NCI-H748 (cell line): ENCODE results near the gene DLEU7.

Source experiments
- DNase-seq: peaks from one replicate; lab custom pipeline; 2025; ENCODE audit not compliant: unreplicated experiment; lab: John Stamatoyannopoulos, UW

Gene DLEU7

GRCh38 chr13:50844084-50844875, 788 bp upstream of the DLEU7 start:
- DNase-seq = no peak

DNA sequence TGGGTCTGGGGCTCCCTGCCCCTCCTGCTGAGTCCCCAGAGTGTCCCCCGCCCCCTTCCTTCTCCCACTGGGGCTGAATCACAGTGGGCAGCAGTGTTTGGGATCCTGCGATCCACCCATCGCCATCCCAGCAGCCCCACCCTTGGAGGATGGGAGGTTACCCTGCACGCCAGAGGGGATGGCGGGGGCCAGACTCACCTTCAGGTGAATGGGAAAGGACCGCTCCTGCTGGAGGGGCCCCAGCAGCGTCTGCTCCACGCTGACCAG, 569 bp downstream of the DLEU7 start:
- DNase-seq = no peak

GRCh38 chr13:50842251-50842989, 1.1 kb downstream of the DLEU7 start:
- DNase-seq = no peak

DNA sequence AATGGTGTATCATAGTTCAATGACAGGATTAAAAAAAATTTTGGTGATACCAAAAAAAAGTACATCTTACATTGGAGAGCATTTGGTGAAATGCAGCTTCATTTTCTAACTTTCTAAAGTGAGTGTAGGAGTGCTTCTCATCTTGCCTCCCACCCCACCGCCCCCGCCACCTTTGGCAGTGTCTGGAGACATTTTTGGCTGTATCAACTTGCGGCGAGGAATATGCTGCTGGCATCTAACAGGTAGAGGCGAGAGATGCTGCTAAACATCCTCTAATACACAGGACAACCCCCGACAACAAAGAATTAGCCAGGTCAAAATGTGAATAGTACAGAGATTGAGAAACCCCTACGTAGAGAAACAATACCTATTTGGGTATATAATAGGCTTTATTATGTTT, 1.7 kb downstream of the DLEU7 start:
- no peak for DNase-seq

DNA sequence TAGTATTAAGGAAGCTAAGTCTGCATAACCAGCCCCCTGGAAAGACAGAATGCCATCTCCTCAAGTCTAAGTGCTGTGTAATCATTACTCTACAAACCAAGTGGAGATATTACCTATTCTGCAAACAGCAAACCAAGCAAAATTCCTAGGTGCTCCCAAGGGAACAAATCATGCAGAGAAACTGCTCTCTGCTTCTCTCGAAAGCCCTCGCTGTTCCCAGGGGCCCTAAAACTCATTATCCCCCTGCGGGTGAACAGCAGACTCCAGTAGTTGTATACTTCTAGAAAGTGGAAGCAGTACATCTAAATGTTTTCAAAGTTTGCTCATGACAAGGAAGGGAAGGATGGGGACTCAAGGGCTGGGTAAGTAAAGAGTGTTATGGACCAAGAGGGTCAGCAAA, 3.2 kb downstream of the DLEU7 start:
- no peak for DNase-seq

DNA sequence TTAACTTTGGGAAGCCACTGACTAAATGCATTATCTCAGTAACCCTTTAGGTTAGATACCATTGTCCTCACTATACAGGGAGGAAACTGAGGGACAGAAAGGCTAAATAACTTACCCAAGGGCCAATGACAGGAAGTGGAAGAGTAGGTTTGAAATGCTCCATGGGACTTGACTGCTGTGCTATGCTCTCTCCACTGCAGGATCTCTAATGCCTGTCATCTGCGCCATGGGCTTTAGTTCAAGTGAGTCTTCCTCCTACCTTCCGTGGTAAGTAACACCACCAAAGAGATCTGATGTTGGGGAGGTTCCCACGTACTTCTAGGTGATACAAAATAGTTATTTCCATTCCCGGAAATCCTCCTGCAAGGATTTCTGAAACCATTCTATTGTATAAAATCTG, 3.7 kb downstream of the DLEU7 start:
- DNase-seq = no peak

GRCh38 chr13:50838701-50839100, 4.8 kb downstream of the DLEU7 start:
- DNase-seq = no peak

GRCh38 chr13:50838031-50838430, 5.5 kb downstream of the DLEU7 start:
- no peak for DNase-seq

DNA sequence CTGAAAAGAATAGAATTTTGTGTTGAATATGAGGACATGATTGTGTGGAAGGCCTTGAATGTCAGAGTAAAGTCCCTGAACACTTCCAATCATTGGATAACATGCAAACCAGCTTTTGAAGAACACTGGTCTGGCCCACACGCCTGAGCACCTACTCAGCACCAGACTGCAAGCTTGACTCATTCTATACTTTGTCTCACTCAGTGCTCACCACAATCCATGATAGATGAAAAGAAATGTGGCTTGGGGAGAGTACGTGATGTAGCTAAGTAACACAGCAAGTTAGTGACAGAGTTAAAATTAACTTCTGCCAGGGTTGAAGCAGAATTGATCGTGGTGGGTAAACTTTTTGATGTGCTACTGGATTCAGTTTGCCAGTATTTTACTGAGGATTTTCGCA, 12.0 kb downstream of the DLEU7 start:
- no peak for DNase-seq

- DNase-seq = no peak
These were observed 13.6 kb downstream of the DLEU7 start for GRCh38 chr13:50829896-50830295.

DNA sequence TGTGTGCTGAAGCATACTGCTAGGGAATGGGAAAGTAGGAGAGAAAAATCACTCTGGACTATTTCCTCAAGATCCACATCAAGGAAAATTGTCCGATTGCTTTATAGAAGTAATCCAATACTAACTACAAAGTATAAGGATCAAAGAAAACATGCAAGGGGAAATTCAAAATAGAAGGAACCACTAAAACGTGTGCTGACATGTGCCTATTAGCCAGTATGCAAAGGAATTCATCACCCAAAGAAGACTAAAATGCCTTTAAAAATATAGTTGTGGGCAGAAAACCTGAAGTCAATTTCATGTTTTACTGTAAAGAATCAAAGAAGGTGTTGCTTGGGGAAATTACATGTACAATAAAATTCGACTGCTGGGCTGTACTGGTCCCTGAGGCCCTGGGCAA, 14.3 kb downstream of the DLEU7 start:
- no peak for DNase-seq

DNA sequence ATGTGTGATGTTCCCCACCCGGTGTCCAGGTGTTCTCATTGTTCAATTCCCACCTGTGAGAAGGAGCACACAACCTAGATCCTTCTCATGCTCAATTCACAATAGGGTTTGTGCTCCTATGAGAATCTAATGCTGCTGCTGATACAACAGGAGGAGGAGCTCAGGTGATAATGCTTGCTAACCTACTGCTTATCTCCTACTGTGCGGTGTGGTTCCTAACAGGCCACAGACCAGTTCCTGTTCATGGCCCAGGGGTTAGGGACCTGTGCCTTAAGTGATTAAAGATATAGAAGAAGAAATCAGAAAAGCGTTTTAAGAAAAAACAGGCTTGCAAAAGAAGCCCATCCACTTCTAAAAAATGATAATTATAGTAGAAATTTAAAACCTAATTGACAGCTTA, 17.5 kb downstream of the DLEU7 start:
- DNase-seq = no peak

- DNase-seq = no peak
These were observed 31.2 kb downstream of the DLEU7 start for GRCh38 chr13:50812242-50812641.

GRCh38 chr13:50810998-50811397, 32.5 kb downstream of the DLEU7 start:
- no peak for DNase-seq

DNA sequence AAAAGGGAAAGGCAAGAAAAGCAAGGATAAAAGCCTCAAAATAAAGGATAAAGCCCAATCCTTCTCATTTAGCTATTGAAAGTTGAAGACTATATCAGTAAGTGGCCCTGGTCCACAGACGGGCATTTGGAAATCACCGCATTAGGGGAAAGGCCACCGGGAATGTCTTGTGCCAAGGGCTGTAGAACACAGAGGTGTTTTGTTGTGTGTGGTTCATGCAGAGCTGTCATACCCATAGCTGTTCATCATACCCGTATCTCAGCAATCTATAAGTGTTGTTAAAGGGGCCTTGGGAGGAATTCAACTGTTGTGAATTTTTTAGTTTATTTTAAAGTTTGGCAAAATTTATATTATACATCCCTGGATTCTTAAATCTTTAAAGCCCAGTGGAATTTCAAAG, 33.0 kb downstream of the DLEU7 start:
- DNase-seq = no peak

GRCh38 chr13:50809133-50810090, 34.1 kb downstream of the DLEU7 start:
- DNase-seq = peak; percentile 21

DNA sequence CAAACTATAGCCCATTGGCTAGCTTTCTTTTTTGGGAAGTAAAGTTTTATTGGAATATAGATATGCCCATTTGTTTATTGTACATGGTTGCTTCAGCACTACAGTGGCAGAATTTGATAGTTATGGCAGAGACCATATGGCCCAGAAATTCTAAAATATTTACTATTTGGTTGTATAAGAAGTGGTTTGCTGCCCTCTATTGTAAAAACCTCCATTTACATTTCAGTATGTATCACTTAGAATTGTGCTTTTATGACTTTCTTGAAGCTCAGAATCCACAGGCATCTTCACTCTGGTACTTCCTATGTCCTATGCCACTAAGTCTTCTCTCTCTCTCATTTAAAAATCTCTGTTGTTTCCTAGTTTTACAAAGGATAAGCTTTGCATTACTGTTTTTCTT, 37.7 kb downstream of the DLEU7 start:
- DNase-seq = peak; percentile 6

GRCh38 chr13:50801087-50801931, 42.2 kb downstream of the DLEU7 start:
- peak; percentile 88 for DNase-seq

DNA sequence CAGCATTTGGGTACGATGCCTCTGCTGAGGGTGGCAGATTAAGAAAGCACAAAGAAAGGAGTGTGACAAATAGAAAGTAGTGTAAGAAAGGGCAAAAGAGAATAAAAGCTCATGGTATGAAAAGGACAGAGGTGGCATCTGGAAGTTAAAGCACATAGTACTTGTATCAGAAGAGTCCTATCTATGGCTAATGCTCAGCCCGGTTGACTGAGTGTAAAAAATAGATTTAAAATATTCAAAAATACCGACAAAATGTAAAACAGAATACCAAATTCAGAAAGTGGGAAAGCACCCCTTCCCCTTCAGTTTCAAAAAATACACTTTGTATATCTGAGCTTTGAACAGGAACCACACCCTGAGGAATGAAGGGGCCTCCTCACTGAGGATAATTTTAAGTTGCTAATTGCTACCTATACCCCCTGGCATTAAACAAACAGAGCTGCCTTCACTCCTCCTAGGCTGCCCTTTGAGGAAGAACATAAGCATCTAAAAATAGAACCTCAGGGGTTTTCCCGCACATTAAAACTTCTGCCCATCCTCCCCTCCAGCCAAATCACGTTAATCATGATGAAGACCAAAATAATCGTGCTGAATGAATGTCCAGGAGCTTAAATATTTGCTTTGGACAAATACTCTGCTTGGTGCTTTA, 43.3 kb downstream of the DLEU7 start:
- DNase-seq = peak; percentile 92

DNA sequence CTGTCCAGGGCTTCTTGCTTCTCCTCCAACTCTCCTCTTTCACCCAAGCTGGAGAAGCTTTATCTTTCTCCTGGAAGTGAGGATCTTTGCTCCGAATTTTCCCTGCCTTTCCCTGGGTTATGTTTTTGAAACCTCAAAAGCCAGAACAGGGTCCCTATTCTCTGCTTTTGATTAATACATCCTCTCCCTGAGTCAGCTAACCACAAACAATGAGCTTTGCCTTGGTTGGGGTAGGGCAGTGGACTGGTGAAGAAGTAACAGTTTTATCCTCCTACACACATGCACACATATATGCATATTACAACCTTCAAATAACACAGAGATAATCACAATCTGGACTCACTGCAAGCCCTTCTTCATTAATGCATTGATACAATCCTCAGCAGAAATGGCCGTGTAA, 44.6 kb downstream of the DLEU7 start:
- no peak for DNase-seq
